GM19395 (cell line): ENCODE data around the gene PHKG2.
"Not testable (repeated sequence)": the region's sequence is repeated elsewhere in the genome, so short reads cannot be mapped to it uniquely, and the experiment has no call there.

Experiments
- ATAC-seq: cut with Tn5 transposase; IDR thresholded peaks from one replicate; pipeline ENCODE4 v1.9.1; 2021; ENCODE audit warnings: mild to moderate bottlenecking, moderate library complexity; ENCODE audit not compliant: unreplicated experiment

Gene PHKG2, protein sequence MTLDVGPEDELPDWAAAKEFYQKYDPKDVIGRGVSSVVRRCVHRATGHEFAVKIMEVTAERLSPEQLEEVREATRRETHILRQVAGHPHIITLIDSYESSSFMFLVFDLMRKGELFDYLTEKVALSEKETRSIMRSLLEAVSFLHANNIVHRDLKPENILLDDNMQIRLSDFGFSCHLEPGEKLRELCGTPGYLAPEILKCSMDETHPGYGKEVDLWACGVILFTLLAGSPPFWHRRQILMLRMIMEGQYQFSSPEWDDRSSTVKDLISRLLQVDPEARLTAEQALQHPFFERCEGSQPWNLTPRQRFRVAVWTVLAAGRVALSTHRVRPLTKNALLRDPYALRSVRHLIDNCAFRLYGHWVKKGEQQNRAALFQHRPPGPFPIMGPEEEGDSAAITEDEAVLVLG

DNA sequence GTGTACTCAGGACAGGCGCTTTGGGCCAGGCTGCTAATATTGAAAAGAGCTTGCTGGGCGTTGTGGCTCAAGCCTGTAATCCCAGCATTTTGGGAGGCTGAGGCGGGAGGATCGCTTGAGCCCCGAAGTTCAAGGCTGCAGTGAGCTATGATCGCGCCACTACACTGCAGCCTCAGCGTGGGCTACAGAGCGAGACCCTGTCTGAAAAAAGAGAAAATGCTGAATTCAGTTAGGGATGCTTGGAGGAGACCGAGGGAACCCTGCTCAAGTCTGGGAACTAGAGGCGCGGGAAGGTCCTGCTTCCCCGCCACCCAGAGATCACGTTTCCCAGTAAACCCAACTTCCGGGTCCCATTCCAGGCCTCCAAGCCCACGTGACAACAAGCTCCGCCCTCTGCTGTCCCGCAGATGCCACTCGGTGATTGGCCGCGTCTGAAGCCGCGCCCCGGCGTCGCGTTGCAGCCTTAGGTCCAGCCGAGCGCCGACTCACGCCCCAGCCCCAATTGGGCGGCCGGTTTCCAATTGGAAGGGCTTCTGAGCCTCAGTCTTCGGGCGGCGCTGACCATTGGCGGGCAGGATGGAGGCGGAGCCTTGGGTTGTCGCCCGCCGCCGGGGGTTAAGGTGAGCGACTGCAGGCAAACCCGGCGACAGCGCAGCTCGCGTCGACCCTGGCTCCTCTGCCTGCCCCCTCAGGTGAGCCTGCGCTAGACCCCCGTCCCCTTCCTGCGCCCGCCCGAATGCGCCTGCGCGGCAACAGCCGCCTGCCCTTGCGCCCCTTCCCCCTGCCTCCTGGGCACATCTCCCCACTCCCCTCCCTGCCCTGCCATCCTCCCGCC lies at the start of gene PHKG2:
TSS of gene PHKG2 (plus strand) at position 627 of the 835 bp plus-strand sequence. CDS start 396 bp downstream, outside the sequence.
- peak; percentile 98 for ATAC-seq

DNA sequence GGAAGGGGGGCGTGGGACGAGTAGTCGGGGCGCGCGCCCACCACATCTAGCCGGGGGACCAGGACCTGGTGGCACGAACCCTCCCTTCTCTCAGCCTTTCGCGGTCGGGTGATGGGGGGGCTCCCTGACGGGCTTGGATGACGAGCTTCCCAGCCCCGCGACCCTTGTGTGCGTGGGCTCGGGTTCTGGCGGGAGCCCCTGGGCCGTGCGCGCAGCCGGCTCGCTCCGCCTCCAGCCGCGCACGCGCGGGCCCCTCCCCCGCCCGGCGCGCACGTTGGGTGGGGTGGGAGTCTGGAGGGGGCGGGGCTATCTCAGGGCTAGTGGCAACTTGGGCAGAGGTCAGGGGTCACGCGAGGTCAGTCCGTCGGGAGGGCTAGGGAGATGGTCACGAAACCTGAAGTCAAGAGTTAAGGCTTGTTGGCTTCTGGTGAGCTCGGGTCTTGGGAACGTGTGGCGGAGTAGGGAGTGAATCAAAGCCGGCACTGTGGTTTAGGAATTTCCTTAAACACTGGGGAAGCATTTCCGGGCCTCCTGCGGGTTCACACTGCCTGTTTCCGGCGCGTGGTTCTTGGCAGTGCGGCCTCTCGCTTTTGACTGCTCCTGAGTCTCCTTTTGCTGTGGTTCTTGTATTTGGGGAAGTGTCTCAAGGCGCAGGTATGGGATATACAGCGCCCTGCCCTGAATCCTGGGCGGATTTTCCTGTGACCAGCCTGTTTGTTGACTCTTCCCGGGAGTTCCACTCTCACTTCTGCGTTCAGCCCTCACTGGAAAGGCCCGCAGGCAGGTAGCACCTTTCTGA lies 49.2 kb upstream of the PHKG2 start, which contains the start of gene SRCAP:
TSS of gene SRCAP (plus strand) at position 356 of the 799 bp plus-strand sequence. CDS start 1,654 bp downstream, outside the sequence.
- ATAC-seq, result peak; percentile 36

DNA sequence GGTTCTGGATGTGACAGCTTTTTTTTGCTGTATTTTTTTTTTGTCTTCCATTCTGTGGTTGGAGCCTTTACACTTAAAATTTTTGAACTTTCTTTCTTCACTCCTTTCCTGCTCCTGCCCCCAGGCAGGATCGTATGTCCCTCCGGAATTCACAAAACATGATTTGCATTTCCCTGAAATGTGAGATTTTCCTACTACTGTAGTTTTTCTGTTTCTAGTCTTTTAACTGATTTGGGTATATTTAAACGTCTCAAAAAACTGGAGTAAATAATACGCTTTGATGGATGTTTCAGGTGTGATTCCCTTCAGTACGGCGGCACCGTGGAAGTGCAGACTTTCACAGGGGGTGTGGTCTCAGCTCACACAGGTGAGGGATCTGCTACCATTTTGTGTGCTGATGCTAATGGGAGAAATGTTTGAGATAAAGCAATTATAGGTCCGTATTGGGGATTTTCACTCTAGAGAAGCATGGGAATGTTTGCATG lies 48.6 kb upstream of the PHKG2 start:
- ATAC-seq, result no peak

DNA sequence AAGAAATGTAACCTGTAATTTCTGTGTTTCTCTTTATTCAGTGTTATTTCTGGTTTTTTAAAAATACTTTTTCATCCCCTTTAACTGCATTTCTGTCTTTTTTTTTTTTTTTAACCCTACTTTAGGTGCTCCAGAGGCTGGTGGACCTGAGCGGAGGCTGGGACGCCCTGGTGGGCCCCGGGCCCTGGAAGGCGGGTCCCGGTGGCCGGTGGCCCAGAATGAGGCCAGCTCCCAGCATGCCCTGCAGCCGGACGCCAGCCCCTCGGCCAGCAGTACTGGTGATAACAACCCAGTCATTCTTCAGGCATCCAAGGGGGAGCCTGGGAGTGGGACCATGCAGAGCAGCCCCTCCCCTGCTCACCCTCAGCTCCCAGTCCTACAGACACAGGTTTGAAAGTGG lies 47.7 kb upstream of the PHKG2 start:
- ATAC-seq, result no peak

DNA sequence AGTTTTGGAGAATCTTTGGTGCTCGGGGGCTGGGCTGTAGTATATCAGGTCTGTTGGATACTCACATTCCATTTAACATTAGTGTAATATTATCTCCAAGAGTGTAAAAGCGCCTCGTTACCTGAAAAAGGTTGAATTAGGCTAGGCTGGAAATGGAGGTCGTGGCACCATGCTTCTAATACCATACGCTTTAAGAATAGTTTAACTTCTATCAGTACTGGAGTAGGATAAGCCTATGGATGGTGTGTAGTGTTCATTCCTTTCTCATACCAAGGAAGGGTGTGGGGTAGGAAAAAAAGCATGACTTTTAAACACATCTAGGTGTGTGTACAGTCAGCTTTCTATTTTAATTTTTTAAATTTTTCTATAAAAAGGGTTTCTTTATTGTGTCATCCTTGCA lies 47.3 kb upstream of the PHKG2 start:
- ATAC-seq, result no peak

DNA sequence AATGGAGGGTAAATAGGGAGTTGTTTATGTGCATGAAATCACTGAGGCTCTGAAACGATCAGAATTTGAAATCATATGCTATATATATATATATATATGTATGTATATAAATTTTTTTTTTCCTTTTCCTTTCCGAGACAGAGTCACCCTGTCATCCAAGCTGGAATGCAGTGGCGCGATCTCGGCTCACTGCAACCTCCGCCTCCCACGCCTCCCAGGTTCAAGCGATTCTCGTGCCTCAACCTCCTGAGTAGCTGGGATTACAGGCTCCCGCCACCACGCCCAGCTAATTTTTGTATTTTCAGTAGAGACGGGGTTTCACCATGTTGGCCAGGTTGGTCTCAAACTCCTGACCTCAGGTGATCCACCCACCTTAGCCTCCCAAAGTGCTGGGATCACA lies 45.2 kb upstream of the PHKG2 start:
- not testable (repeated sequence) for ATAC-seq

DNA sequence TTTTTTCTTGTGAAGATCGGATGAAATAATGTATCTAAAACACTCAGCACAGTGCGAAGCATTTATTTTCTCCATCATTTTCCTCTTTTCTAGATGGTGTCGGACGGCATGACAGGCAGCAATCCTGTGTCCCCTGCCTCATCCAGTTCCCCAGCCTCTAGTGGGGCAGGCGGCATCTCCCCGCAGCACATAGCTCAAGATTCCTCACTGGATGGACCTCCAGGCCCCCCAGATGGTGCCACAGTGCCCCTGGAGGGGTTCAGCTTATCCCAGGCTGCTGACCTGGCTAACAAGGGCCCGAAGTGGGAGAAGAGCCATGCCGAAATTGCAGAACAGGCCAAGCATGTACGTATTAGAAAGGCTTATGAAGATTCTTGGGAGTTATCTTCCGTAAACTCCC lies 44.3 kb upstream of the PHKG2 start:
- ATAC-seq, result no peak

DNA sequence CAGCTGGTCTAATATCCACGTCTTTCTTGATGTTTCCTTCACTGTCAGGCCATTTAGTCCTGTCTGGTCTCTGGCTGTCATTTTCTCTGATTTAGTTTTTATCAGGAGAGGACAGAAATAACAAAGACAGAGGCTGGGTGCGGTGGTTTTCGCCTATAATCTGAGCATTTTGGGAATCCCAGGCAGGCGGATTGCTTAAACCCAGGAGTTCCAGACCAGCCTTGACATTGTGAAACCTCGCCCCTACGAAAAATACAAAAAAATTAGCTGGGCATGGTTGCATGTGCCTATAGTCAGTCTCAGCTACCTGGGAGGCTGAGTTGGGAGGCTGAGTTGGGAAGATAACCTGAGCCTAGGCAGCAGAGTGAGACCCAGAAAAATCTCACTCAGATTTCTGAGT lies 42.2 kb upstream of the PHKG2 start:
- ATAC-seq, result no peak

DNA sequence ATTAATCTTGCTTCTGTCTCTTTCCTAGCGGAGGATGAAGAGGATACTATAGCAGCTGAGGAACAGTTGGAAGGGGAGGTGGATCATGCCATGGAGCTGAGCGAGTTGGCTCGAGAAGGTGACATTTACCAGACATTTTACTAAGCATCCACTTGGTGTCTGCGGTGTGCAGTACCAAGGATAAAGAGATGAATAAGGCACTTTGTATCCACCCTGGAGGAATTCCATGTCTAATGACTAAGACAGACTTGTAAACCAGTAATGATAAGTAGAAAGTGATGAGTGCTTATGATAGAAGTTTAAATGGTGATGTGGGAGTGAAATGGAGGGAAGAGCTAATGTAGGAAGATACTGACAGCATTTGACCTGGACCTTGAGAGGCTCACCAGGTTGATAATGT lies 37.3 kb upstream of the PHKG2 start:
- no peak for ATAC-seq

DNA sequence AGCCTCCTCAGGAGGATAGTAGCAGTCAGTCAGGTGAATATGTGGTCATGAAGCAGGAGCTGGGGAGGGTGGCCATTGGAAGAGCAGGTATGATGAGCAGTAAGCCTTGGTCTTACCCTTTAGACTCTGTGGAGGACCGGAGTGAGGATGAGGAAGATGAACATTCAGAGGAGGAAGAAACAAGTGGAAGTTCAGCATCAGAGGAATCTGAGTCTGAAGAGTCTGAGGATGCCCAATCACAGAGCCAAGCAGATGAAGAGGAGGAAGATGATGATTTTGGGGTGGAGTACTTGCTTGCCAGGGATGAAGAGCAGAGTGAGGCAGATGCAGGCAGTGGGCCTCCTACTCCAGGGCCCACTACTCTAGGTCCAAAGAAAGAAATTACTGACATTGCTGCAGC lies 36.5 kb upstream of the PHKG2 start:
- no peak for ATAC-seq

DNA sequence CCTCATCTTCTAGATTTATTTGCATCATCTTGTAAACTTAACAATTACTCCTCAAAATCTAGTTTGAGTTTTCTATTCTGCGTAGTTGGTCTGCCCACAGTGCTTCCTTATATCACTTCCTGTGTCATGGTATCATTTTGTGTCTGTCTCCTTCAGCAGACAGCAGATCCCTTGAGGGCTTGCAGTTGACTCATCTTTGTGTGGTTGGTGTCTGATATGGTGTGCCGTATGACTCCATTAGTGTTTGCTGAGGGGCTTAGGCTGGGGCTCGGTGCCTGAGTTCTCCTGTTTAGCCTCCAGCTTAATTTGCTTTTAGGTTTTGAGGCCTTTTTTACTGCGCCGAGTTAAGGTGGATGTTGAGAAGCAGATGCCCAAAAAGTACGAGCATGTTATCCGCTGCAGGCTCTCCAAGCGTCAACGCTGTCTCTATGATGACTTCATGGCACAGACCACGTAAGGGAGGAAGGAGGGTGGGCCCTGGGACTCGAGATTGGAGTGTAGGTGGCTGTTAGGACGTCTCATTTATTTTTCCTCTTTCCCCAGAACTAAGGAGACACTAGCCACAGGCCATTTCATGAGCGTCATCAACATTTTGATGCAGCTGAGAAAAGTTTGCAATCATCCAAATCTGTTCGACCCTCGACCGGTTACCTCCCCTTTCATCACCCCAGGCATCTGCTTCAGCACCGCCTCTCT lies 32.3 kb upstream of the PHKG2 start:
- ATAC-seq, result no peak

DNA sequence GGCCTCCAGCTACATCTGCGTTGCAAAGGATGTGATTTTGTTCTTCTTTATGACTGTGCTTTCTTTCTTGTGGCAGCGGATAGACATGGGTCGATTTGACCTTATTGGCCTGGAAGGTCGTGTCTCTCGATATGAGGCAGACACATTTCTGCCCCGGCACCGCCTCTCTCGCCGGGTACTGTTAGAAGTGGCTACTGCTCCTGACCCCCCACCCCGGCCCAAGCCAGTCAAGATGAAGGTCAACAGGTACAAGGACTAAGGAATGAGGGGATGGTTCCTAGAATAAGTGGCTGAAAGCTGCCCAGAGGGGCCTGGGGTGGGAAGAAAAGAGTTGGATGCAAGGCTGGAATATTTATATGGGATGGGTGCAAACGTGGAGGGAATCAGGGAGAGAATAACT lies 28.1 kb upstream of the PHKG2 start:
- ATAC-seq, result no peak

DNA sequence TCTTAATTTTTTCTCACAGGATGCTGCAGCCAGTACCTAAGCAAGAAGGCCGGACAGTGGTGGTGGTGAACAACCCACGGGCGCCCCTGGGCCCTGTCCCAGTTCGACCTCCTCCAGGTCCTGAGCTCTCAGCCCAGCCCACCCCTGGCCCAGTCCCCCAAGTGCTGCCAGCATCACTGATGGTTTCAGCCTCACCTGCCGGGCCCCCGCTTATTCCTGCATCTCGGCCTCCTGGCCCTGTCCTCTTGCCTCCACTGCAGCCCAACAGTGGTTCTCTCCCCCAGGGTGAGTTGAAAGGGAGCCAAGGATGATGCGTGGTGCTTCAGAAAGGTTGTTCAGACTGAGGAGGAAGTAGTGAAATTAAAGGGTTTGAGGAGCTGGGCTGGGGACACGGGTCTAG lies 27.5 kb upstream of the PHKG2 start:
- no peak for ATAC-seq

DNA sequence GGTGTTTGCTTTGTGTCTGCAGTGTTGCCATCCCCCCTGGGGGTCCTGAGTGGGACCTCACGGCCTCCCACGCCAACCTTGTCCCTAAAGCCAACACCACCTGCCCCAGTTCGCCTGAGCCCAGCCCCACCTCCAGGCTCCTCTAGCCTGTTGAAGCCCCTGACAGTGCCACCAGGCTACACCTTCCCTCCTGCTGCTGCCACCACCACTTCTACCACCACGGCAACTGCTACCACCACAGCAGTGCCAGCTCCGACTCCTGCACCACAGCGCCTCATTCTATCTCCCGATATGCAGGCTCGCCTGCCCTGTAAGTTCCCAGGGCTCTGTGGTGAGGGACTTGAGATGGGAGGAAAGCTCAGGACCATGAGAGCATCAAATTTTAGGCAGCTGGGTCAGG lies 27.1 kb upstream of the PHKG2 start:
- no peak for ATAC-seq

DNA sequence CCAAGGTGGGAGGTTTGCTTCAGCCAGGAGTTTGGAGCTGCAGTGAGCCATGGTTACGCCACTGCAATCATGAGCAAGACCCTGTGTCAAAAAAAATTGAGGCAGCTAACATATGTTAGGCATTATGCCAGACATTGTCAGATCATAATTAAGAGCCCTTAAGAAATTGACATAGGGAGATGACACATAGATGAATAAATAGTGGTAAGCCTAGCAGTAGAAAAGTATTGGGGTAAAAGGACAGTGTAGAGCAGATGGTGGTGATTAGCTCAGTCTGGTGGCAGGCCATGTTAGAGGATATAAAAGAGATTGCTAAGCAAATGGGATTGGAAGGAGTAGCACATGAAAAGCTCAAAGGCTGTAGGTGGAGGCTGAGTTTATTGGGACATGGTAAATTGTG lies 26.6 kb upstream of the PHKG2 start:
- no peak for ATAC-seq

DNA sequence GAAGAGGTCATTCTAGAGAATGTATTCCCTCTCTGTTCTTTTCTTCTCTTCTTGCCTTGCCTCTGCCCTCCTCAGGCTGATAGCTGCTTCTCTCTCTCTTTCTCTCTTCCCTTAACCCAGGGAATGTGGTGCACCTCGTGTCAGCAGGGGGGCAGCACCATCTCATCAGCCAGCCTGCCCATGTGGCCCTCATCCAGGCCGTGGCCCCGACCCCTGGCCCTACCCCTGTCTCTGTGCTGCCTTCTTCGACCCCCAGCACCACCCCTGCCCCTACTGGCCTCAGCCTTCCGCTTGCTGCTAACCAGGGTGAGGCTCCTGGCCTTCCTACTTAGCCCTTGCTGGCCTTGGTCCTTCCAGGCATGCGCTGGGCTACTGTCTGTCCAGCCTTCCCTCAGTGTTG lies 25.8 kb upstream of the PHKG2 start:
- ATAC-seq, result no peak

DNA sequence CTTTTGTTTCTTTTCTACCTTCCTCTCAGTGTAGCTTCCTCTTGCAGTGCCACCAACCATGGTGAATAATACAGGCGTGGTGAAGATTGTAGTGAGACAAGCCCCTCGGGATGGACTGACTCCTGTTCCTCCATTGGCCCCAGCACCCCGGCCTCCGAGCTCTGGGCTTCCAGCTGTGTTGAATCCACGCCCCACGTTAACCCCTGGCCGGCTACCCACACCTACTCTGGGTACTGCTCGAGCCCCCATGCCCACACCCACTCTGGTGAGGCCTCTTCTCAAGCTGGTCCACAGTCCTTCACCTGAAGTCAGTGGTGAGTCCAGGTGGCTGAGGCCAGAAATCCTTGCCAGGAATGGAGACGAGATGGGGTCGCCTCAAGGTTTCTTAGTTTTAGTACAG lies 25.3 kb upstream of the PHKG2 start:
- no peak for ATAC-seq

DNA sequence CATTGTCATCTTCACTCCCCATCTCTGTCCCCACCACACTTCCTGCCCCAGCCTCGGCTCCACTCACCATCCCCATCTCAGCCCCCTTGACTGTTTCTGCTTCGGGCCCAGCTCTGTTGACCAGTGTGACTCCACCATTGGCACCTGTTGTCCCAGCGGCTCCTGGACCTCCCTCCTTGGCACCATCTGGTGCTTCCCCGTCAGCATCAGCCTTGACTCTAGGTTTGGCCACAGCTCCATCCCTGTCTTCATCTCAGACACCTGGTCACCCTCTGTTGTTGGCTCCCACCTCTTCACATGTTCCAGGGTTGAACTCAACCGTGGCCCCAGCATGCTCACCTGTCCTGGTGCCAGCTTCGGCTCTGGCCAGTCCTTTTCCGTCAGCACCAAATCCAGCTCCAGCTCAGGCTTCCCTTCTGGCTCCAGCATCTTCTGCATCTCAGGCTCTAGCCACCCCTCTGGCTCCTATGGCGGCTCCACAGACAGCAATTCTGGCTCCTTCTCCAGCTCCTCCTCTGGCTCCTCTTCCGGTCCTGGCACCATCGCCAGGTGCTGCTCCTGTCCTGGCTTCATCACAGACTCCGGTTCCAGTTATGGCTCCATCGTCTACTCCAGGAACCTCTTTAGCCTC lies 24.4 kb upstream of the PHKG2 start:
- no peak for ATAC-seq

DNA sequence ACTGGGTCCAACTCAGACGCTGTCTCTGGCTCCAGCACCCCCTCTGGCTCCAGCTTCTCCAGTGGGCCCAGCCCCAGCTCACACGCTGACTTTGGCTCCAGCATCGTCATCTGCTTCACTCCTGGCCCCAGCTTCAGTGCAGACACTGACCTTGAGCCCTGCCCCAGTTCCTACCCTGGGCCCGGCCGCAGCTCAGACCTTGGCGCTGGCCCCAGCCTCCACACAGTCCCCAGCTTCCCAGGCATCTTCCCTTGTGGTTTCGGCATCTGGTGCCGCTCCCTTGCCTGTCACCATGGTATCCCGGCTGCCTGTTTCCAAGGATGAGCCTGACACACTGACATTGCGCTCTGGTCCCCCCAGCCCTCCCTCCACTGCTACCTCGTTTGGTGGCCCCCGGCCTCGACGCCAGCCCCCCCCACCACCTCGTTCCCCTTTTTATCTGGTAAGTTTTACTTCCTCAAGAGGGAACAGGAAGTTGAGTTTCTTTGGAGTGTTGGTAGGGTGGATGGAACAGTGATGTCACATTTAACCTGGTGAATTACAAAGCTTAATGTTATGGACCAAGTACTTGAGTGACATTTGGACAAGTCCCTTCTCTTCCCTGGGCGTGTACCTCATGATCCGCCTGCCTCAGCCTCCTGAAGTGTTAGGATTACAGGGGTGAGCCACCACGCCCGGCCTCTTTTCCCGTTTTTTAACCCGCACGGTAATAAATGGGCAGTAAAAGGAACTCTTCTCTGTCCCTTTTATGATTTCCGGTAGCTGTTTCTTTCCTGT lies 23.4 kb upstream of the PHKG2 start:
- ATAC-seq, result no peak
